Femur (tissue), 1 donor: ENCODE measurements around the gene SPECC1.
"Not testable (repeated sequence)": the region's sequence is repeated elsewhere in the genome, so short reads cannot be mapped to it uniquely, and the experiment has no call there.

ENCODE experiments used
- DNase-seq: peaks from one replicate; pipeline ENCODE4 v3.0.0-alpha.2; 2017

The SPECC1 gene

DNA sequence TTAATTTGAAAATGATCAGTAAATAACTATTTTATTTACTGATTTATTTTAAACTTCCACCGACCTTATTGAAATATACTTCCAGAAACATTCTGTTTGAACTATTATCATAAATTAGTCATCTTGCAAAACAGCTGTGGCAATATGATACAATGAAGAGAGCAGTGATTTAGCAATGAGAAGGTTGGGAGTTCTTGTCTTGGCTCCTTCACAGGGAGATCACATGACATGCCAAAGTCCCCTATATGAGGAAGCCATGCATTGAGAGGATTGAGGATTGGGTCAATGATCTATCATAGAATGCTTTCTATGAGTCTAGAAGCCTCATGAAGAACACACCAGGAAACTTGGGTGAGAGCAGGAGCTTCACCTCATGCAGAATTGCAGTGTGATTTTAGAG lies 235.5 kb downstream of the SPECC1 start:
- DNase-seq, result no peak

DNA sequence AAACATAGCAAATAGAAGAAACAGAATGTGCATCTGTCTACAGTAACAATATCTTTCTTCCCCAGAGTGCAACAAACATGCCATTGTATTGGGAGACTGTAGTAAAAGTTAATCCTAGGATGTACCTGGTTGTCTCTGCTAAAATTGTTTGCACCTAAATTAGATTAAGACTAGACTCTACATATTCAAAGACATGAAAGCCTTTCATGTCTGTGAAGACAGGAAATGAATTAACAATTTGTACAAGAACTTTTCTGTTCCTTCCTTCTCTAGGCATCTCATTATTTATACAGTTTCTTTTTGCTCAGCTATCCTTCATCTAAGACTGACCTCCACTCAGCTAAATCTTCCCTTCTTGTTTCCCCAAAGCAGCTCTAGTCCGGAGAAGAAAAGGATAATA lies 237.5 kb downstream of the SPECC1 start:
- DNase-seq, result no peak

DNA sequence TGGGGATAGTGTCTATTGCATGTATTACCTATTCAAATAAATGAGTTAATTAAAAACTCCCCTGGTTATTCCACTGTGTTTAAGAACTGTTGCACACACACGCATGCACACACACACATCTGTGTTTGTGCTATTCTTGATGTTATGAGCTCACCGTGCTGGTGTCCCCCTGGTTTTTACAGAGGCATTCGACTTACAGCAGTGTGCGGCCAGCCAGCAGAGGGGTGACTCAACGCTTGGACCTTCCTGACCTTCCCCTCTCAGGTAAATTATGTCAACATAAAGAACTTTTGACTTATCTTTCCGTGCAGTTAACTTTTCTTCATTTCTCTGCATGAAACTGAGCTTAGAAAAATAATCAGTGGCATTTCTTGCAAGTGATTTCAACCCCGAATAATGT lies 244.2 kb downstream of the SPECC1 start:
- DNase-seq, result no peak

GRCh38 chr17:20254541-20254940 lies 245.4 kb downstream of the SPECC1 start:
- DNase-seq, result no peak

DNA sequence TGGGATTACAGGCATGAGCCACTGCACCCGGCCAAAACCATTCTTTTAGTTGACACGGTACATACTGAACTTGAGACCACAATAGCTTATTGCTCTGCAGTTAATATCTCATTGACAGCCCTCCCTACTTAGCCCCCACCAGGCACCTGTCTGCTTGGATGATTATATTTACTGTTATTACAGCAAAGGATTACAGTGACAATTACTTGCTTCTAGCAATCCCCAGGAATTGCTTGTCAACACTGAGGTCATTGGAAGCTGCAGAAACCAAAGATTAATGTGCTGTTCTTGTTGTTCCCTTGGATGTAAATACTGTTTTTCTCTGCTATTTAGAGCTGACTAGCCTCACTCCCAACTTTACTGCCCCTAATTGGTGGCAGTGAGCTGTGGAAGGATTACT lies 247.0 kb downstream of the SPECC1 start:
- DNase-seq, result no peak

- no peak for DNase-seq
Observed at GRCh38 chr17:20257008-20257407, 247.8 kb downstream of the SPECC1 start.

DNA sequence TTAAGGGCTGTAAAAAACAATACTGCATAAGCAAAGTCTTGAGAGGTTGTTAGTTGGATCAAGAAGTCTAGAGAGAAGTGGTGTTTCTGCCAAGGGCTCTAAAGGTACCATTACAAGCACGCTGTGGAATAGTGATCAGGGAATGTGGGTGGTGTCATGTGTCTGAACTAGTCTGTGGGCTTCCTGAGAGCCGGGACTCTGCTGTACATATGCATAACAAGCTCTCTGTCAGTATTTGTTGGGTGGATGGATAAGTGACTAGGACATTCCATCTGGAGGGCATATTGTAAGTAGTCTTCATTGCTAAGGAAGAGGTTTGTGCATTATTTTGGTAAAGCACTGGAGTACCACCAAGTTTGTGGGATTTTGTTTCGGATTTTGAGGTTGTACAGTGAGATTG lies 248.6 kb downstream of the SPECC1 start:
- no peak for DNase-seq

DNA sequence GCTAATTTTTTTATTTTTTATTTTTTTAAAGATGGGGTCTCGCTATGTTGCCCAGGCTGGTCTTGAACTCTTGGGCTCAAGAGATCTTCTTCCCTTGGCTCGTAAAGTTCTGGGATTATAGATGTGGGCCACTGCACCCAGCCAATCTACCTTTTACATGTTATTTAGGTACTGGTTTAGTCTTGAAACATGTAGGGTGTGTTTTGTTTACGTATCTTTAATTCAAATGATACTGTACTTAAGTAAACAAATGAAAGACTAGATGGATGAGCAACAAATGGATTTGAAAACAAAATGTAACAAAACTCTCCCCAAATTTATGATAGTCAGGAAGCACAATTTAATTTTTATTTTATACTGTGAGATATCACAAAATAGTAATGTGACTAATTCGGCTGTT lies 250.5 kb downstream of the SPECC1 start:
- no peak for DNase-seq

DNA sequence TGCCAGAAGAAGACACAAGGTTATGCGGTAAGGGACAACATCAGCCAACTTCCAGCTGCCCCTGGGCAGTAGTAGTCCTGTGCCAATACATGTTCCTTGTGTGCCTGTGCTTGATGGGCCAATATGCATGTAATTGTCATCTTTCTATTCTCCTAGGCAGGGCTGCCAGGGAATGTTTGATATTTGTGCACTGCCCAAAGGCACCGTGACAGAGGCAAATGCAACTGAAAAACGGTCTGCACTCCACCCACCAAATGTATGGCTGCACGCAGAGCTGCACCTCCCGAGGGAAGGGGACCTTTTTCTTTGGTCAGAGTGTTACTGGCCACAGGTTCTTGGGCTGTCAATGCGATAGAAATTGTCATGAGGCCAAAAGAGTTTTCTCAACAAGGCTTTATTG lies 251.1 kb downstream of the SPECC1 start:
- DNase-seq, result no peak

GRCh38 chr17:20262226-20263114 lies 253.3 kb downstream of the SPECC1 start:
- no peak for DNase-seq

GRCh38 chr17:20263115-20263433 lies 253.9 kb downstream of the SPECC1 start:
- DNase-seq, result not testable (repeated sequence)

GRCh38 chr17:20263595-20263994 lies 254.4 kb downstream of the SPECC1 start:
- DNase-seq, result no peak

DNA sequence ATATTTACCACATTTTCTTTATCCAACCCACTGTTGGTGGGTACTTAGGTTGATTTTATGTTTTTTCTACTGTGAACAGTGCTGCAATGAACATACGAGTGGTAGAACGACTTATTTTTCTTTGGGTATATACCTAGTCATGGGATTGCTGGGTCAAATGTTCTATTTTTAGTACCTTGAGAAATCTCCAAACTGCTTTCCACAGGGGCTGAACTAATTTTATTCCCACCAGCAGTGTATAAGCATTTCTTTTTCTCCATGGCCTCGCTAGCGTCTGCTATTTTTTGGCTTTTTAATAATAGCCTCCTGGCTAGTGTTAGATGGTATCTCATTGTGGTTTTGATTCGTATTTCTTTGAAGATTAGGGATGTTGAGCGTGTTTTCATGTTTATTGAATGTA lies 255.8 kb downstream of the SPECC1 start:
- no peak for DNase-seq

GRCh38 chr17:20266806-20267458 lies 257.8 kb downstream of the SPECC1 start:
- no peak for DNase-seq

DNA sequence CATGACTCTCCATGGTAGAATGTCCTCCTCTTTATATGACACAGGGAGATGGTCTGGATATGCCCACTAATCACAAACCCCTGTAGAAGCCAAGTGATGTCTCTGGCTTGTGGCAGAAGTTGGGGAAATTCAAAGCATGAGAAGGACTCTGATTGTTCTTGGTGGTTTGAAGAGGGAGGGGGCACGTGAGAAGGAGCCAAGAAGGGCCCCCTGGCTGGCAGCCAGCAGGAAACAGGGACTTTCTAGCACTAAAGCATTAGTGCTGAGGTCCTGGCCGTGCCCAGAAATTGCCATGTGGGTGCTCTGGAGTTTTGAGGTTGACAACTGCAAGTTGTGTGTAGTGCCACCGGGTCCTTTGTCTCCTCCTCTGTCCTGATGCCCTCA lies 258.3 kb downstream of the SPECC1 start:
- no peak for DNase-seq

- no peak for DNase-seq
Observed at GRCh38 chr17:20270369-20270768, 261.2 kb downstream of the SPECC1 start.

GRCh38 chr17:20271011-20271610 lies 262.0 kb downstream of the SPECC1 start:
- DNase-seq, result no peak

- DNase-seq, result no peak
Observed at GRCh38 chr17:20273741-20274500, 264.8 kb downstream of the SPECC1 start.

DNA sequence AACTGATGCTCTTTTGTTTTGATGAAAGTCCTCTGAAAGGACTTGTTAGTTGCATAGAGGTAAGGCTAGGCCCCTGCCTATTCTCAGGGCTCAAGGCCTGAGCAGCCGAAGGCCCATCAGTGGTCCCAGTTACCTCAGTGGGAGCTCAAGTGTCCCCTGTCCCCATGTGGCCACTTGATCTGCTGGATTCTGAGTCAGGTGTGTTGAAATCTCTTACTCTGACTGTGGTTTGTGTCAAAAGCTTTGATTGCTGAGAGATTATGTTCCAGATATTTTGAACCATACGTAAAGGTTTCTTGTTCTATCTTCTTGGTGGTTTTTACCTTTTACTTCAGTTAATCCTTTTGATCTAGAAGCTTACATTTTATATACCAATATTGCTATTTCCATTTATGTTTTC lies 266.5 kb downstream of the SPECC1 start:
- DNase-seq, result no peak

DNA sequence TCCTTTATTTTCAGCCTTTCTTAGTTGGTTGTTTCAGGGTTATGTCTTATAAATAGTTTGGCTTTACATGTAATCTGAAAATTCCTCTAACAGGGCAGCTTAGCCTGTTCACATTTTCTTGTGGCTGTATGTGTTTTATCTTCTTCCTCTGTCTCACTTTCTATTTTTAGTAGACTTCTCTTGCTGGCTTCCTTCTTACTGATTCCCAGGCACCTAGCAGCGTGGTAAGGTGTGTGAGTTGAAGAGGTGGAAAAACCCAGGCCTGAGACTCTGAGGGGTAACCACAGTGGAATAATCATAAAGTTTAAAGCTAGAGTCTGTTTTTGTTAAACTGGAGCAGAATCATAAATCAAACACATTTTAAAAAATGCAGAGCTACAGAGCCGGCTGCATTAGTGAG lies 267.3 kb downstream of the SPECC1 start:
- DNase-seq, result no peak

GRCh38 chr17:20278805-20279204 lies 269.6 kb downstream of the SPECC1 start:
- DNase-seq, result no peak

DNA sequence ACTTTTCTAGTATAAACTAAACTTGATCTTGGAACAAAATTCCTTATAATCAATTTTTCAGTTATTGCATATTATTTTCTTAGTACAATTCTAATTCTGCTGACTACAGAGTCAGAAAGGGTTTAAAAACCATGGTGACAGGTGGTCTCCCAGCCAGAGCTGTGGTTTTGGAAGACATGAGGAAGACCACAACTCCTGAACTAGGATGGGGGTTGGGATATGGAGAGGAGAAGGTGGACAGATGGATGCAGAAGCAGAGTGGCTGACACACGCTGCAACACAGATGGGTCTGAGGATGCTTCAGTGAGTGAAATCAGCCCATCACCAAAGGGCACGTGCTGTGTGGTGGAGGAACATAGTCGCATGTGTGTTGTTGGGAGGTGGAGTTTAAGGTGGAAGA lies 270.5 kb downstream of the SPECC1 start:
- DNase-seq, result no peak

DNA sequence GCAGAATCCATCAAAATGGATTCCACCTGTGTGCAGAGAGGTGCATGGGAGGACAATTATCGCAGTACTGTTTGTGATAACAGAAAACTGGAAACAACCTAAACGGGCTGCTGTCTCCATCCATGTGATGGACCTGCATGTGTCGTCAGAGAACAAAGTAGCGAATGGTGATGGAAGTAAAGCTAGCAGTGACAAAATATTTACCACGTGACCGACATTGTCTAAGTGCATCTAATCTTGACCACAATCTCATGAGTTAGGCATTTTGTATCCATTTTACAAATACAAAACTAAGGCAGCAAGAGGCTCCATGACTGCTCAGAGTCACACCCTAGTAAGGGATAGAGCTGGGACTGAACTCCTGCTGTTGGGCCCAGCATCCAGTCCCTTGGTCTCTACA lies 270.9 kb downstream of the SPECC1 start:
- DNase-seq, result no peak

- DNase-seq, result no peak
Observed at GRCh38 chr17:20280851-20281250, 271.7 kb downstream of the SPECC1 start.
